ENCODE measurements around the gene MOCS1.
A peak's percentile ranks its signal among the peaks of the same experiment; 100 is the strongest.

The MOCS1 gene

DNA sequence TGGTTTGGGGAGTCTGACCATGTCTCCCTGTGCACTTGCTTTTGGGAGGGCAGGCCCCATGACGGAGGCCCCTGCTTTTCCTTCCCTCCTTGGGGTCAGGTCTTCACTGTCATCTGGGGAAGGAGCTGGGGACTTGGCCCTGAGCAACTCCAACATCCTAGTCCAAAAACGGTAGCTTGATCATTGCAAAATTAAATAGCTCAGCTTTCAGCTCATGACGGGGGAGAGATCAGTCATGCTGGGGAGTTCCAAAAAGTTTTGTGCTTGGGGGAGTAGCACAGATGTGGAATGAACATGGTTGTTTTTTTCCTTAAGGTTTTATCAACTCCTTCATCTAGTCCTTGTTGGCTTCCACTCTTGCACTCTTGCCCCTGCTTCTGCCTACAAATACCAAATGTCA is 60.8 kb downstream of the MOCS1 start:
- no peak overlapping the region for H3K4me3 ChIP-seq (ENCODE audit: low read depth, low read length)
- TF ChIP-seq CTCF (IDR thresholded peaks at IDR 0.05; ENCODE audit: low read depth, low read length): no peak
- DNase-seq: no peak
- H3K36me3 ChIP-seq: no peaks in the 10 kb centered on the region
- no peaks in the 10 kb centered on the region for H3K4me1 ChIP-seq
- no peaks in the 10 kb centered on the region; the same call in none of the 2 replicates for H3K27me3 ChIP-seq
- no peaks in the 10 kb centered on the region; the same call in 1 of the 2 replicates for H3K9me3 ChIP-seq

GRCh38 chr6:39870950-39871349 is 63.3 kb downstream of the MOCS1 start:
- H3K27me3 ChIP-seq: no peaks in the 10 kb centered on the region; the same call in none of the 2 replicates
- H3K9me3 ChIP-seq: no peaks in the 10 kb centered on the region; the same call in 1 of the 2 replicates
- peak; percentile 19; the same call in 1 of the 2 replicates for TF ChIP-seq CTCF (IDR thresholded peaks at IDR 0.05; ENCODE audit: low read depth, low read length)
- no peak overlapping the region for H3K4me3 ChIP-seq (ENCODE audit: low read depth, low read length)
- no peaks in the 10 kb centered on the region for H3K36me3 ChIP-seq
- no peak for DNase-seq
- H3K4me1 ChIP-seq: no peaks in the 10 kb centered on the region

GRCh38 chr6:39867592-39867991 is 66.7 kb downstream of the MOCS1 start:
- H3K9me3 ChIP-seq: no peaks in the 10 kb centered on the region
- no peaks in the 10 kb centered on the region for H3K4me1 ChIP-seq
- DNase-seq: no peak
- H3K36me3 ChIP-seq: no peaks in the 10 kb centered on the region
- H3K27me3 ChIP-seq: no peaks in the 10 kb centered on the region
- TF ChIP-seq CTCF (IDR thresholded peaks at IDR 0.05; ENCODE audit: low read depth, low read length): no peak
- no peak overlapping the region for H3K4me3 ChIP-seq (ENCODE audit: low read depth, low read length)

GRCh38 chr6:39865011-39865888 is 69.0 kb downstream of the MOCS1 start:
- no peaks in the 10 kb centered on the region for H3K9me3 ChIP-seq
- no peak overlapping the region for H3K4me3 ChIP-seq (ENCODE audit: low read depth, low read length)
- DNase-seq: peak; percentile 88
- TF ChIP-seq CTCF (IDR thresholded peaks at IDR 0.05; ENCODE audit: low read depth, low read length): peak; percentile 92
- H3K27me3 ChIP-seq: no peaks in the 10 kb centered on the region
- no peaks in the 10 kb centered on the region for H3K36me3 ChIP-seq
- H3K4me1 ChIP-seq: no peaks in the 10 kb centered on the region

GRCh38 chr6:39861663-39862062 is 72.6 kb downstream of the MOCS1 start:
- no peak for TF ChIP-seq CTCF (IDR thresholded peaks at IDR 0.05; ENCODE audit: low read depth, low read length)
- Histone ChIP-seq H3K4me1 (no peaks in the 10 kb centered on the region), H3K36me3 (no peaks in the 10 kb centered on the region), H3K4me3 (ENCODE audit: low read depth, low read length) (no peak overlapping the region), H3K27me3 (peaks cover 3% of the 10 kb centered on the region; the same call in 1 of the 2 replicates), H3K9me3 (no peaks in the 10 kb centered on the region)
- DNase-seq: no peak

- no peaks in the 10 kb centered on the region for H3K36me3 ChIP-seq
- H3K27me3 ChIP-seq: peaks cover 3% of the 10 kb centered on the region; the same call in 1 of the 2 replicates
- no peaks in the 10 kb centered on the region for H3K4me1 ChIP-seq
- no peaks in the 10 kb centered on the region for H3K9me3 ChIP-seq
- no peak for TF ChIP-seq CTCF (IDR thresholded peaks at IDR 0.05; ENCODE audit: low read depth, low read length)
- no peak overlapping the region for H3K4me3 ChIP-seq (ENCODE audit: low read depth, low read length)
- no peak for DNase-seq
Observed at GRCh38 chr6:39859025-39859424, 75.2 kb downstream of the MOCS1 start.

Data from BE2C (cell line).